A673 (cell line): ENCODE results near the gene ADCY6. TPM values are rescaled to one million over a fixed set of nuclear protein-coding genes. Genes with fewer than 3 reads are reported as not detected.
"Not testable (repeated sequence)": the region's sequence is repeated elsewhere in the genome, so short reads cannot be mapped to it uniquely, and the experiment has no call there.

Source experiments
- BruUV-seq: library from RNA; stranded (reverse); fragments of 400-500 nt; replicated peaks from 2 replicates; lab custom pipeline; 2021; lab: Mats Ljungman, UMichigan
- CTCF ChIA-PET: fragments of 300-600 bp; sonication (Branson Sonifier 250); formaldehyde crosslinking; loops from one replicate; lab custom pipeline; 2022; ENCODE audit warnings: antibody characterized with exemption; lab: Charles Lee
- POLR2A ChIA-PET: fragments of 300-600 bp; sonication (Branson Sonifier 250); formaldehyde crosslinking; loops from one replicate; lab custom pipeline; 2022; ENCODE audit warnings: antibody characterized with exemption; ENCODE audit not compliant: low non-redundant PET; lab: Charles Lee
- DNase-seq: peaks from one replicate; pipeline ENCODE4 v3.0.0-alpha.2; 2015; ENCODE audit warnings: low spot score
- H3K27ac ChIP-seq: fragments of 200-600 bp; sonication (generic); 2 replicates; pipeline ENCODE4 v1.5.1; 2016; ENCODE audit warnings: mixed run types, low read depth, mild to moderate bottlenecking, mixed read lengths, antibody characterized with exemption, low read length; ENCODE audit not compliant: poor library complexity, severe bottlenecking
- H3K27me3 ChIP-seq: fragments of 200-600 bp; sonication (generic); replicated peaks from 2 replicates; pipeline ENCODE4 v1.6.1; 2017; ENCODE audit warnings: mixed run types, low read depth, mild to moderate bottlenecking, mixed read lengths, antibody characterized with exemption, low read length; ENCODE audit not compliant: insufficient read depth, poor library complexity
- H3K36me3 ChIP-seq: fragments of 200-600 bp; sonication (generic); 2 replicates; pipeline ENCODE4 v1.6.1; 2016; ENCODE audit warnings: mixed run types, mild to moderate bottlenecking, mixed read lengths, antibody characterized with exemption, low read length; ENCODE audit not compliant: insufficient read depth, poor library complexity, severe bottlenecking
- H3K4me1 ChIP-seq: fragments of 200-600 bp; sonication (generic); 2 replicates; pipeline ENCODE4 v1.6.1; 2017; ENCODE audit warnings: mixed run types, mild to moderate bottlenecking, mixed read lengths, antibody characterized with exemption, low read length; ENCODE audit not compliant: insufficient read depth, poor library complexity, severe bottlenecking
- H3K4me3 ChIP-seq: fragments of 200-600 bp; sonication (generic); 2 replicates; pipeline ENCODE4 v1.5.1; 2016; ENCODE audit warnings: low read depth, mixed run types, mild to moderate bottlenecking, mixed read lengths, low read length; ENCODE audit not compliant: poor library complexity, severe bottlenecking
- H3K9me3 ChIP-seq: fragments of 200-600 bp; sonication (generic); 2 replicates; pipeline ENCODE4 v1.6.1; 2016; ENCODE audit warnings: mixed run types, low read depth, mild to moderate bottlenecking, mixed read lengths, antibody characterized with exemption, low read length; ENCODE audit not compliant: poor library complexity, severe bottlenecking
- CTCF ChIP-seq: fragments of 300-800, 200-600 bp; sonication (generic); conservative IDR thresholded peaks from 2 replicates; pipeline ENCODE4 v1.5.1; 2017; ENCODE audit warnings: low read depth, mild to moderate bottlenecking, antibody characterized with exemption, low read length, moderate library complexity, mixed read lengths
- EZH2 ChIP-seq: fragments of 200-600 bp; sonication (generic); IDR thresholded peaks from 2 replicates; pipeline ENCODE4 v1.6.1; 2017; ENCODE audit warnings: borderline replicate concordance, low read depth, mild to moderate bottlenecking, mixed read lengths, antibody characterized with exemption, low read length; ENCODE audit not compliant: poor library complexity, severe bottlenecking
- intact Hi-C: fragments of 100-400 bp; cut with micrococcal nuclease; formaldehyde crosslinking; loops from one replicate; pipeline ENCODE4 v1.10.0; 2022; ENCODE audit not compliant: unreplicated experiment
- total RNA-seq: library from RNA; stranded (reverse); gene quantifications from 2 replicates; pipeline ENCODE4 v1.2.3, GENCODE V29; 2021

Gene ADCY6
- total RNA-seq, 1 experiment from 2014 or later: 6.8 TPM

- CTCF ChIA-PET: no interaction called here
- BruUV-seq: no TSS peak
- POLR2A ChIA-PET: no interaction called here
- TF ChIP-seq EZH2 (no peak), CTCF (no peak)
- intact Hi-C loops: no loop called here
- H3K36me3 ChIP-seq: no peaks in the 10 kb centered on the region
- no peaks in the 10 kb centered on the region for H3K4me1 ChIP-seq
- DNase-seq: no peak
- no peak overlapping the region for H3K4me3 ChIP-seq
- H3K27ac ChIP-seq: no peak overlapping the region
- H3K9me3 ChIP-seq: no peaks in the 10 kb centered on the region
- peaks cover 10% of the 10 kb centered on the region for H3K27me3 ChIP-seq
These were observed 49.1 kb downstream of the ADCY6 start for GRCh38 chr12:48739618-48740269.

GRCh38 chr12:48736456-48736855 is 52.4 kb downstream of the ADCY6 start:
- Histone ChIP-seq H3K36me3 (no peaks in the 10 kb centered on the region), H3K4me1 (no peaks in the 10 kb centered on the region), H3K4me3 (no peak overlapping the region), H3K27me3 (peaks cover 10% of the 10 kb centered on the region), H3K27ac (no peak overlapping the region), H3K9me3 (no peaks in the 10 kb centered on the region)
- POLR2A ChIA-PET: no interaction called here
- BruUV-seq: no TSS peak
- no peak for DNase-seq
- CTCF ChIA-PET: interaction anchor here (0.6 kb wide), 1 partner anchor 17 kb away, joined by 4 read pairs; no protein-coding TSS in a partner anchor
- intact Hi-C loops: no loop called here
- TF ChIP-seq CTCF: no peak
- TF ChIP-seq EZH2: no peak

GRCh38 chr12:48728807-48729206 is 60.1 kb downstream of the ADCY6 start:
- DNase-seq: no peak
- ChIA-PET POLR2A (no interaction called here), CTCF (no interaction called here)
- TF ChIP-seq EZH2: no peak
- TF ChIP-seq CTCF: no peak
- no peak overlapping the region for H3K4me3 ChIP-seq
- no peaks in the 10 kb centered on the region for H3K36me3 ChIP-seq
- no peak overlapping the region for H3K27ac ChIP-seq
- H3K4me1 ChIP-seq: no peaks in the 10 kb centered on the region
- no peaks in the 10 kb centered on the region for H3K9me3 ChIP-seq
- H3K27me3 ChIP-seq: no peaks in the 10 kb centered on the region
- intact Hi-C loops: no loop called here
- BruUV-seq: no TSS peak

- H3K36me3 ChIP-seq, DNase-seq, H3K27me3 ChIP-seq, H3K4me3 ChIP-seq, H3K27ac ChIP-seq, intact Hi-C loops, BruUV-seq, H3K4me1 ChIP-seq, CTCF ChIA-PET, POLR2A ChIA-PET, H3K9me3 ChIP-seq: not testable (repeated sequence)
These were observed 68.2 kb downstream of the ADCY6 start for GRCh38 chr12:48720737-48721136.

- intact Hi-C loops, H3K27ac ChIP-seq, DNase-seq, H3K4me3 ChIP-seq, H3K27me3 ChIP-seq, H3K4me1 ChIP-seq, POLR2A ChIA-PET, CTCF ChIA-PET, BruUV-seq, H3K9me3 ChIP-seq, H3K36me3 ChIP-seq: not testable (repeated sequence)
These were observed 68.7 kb downstream of the ADCY6 start for GRCh38 chr12:48720171-48720570.
